D721Med (cell line): Measurements from ENCODE around the gene GNG2.
A peak's percentile ranks its signal among the peaks of the same experiment; 100 is the strongest.

ENCODE experiments used
- DNase-seq: peaks from one replicate; pipeline ENCODE4 v3.0.0; 2011; ENCODE audit warnings: low spot score; ENCODE audit not compliant: insufficient read length
- FAIRE-seq: peaks from 2 replicates; lab custom pipeline; 2011; peaks lifted over from hg19 to GRCh38; lab: Jason Lieb, UNC
- TF ChIP-seq, protein P1 (sequence below): IDR thresholded peaks from 2 replicates; pipeline ENCODE4 v1.5.1; 2012; ENCODE audit warnings: mild to moderate bottlenecking, control low read depth; ENCODE audit not compliant: insufficient read depth; ENCODE audit errors: missing control alignments

GNG2 gene

GRCh38 chr14:51877810-51878209, 17.4 kb downstream of the GNG2 start:
- TF ChIP-seq, protein P1, sequence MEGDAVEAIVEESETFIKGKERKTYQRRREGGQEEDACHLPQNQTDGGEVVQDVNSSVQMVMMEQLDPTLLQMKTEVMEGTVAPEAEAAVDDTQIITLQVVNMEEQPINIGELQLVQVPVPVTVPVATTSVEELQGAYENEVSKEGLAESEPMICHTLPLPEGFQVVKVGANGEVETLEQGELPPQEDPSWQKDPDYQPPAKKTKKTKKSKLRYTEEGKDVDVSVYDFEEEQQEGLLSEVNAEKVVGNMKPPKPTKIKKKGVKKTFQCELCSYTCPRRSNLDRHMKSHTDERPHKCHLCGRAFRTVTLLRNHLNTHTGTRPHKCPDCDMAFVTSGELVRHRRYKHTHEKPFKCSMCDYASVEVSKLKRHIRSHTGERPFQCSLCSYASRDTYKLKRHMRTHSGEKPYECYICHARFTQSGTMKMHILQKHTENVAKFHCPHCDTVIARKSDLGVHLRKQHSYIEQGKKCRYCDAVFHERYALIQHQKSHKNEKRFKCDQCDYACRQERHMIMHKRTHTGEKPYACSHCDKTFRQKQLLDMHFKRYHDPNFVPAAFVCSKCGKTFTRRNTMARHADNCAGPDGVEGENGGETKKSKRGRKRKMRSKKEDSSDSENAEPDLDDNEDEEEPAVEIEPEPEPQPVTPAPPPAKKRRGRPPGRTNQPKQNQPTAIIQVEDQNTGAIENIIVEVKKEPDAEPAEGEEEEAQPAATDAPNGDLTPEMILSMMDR, result no peak
- FAIRE-seq (peak; percentile 16), DNase-seq (no peak)

GRCh38 chr14:51879170-51879569, 18.8 kb downstream of the GNG2 start:
- FAIRE-seq (peak; percentile 48), DNase-seq (no peak)

GRCh38 chr14:51880835-51881580, 20.6 kb downstream of the GNG2 start:
- FAIRE-seq, result no peak
- TF ChIP-seq, protein P1, result no peak
- DNase-seq, result no peak

More at GRCh38 chr14:51879170-51879569, 18.8 kb downstream of the GNG2 start:
- TF ChIP-seq, protein P1, result no peak

DNA sequence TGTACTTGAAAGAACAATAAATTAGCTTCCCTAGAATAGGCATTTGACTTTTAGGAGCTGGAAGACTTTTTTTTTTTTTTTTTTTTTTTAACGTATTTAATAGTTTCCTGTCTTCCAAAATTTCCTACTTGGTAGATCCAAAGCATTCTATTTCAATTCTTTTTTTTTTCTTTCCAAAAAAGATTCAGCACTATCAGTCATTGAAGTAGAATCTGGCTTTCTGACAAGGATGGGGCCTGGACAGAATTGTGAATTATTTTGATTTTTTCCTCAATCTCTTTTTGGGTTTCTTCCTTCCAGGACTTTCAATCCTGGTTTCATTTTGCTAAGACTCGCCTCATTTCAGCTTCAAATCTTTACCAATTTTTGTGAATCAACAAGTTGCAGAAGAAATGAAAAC, 21.2 kb downstream of the GNG2 start:
- TF ChIP-seq, protein P1, result no peak
- FAIRE-seq (no peak), DNase-seq (no peak)

DNA sequence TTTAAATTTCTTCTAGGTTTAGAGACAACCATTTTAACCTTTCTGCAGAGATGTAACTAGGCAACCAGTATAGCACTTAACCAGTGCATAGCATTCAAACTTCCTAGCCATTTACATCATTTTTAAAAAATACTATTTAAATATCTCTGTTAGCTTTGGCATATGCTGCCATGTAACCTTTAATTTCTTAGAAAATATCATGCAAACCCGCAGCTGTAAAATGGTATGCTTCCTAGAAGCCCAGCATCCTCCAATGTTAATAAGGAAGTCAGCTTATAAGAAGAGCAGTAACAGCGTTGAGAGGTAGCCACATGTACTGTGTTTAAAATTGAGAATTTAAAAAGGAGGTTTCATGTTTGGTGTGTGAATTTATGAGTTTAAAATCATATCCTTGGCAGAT, 22.8 kb downstream of the GNG2 start:
- DNase-seq (no peak), FAIRE-seq (no peak)
- TF ChIP-seq, protein P1, result no peak

DNA sequence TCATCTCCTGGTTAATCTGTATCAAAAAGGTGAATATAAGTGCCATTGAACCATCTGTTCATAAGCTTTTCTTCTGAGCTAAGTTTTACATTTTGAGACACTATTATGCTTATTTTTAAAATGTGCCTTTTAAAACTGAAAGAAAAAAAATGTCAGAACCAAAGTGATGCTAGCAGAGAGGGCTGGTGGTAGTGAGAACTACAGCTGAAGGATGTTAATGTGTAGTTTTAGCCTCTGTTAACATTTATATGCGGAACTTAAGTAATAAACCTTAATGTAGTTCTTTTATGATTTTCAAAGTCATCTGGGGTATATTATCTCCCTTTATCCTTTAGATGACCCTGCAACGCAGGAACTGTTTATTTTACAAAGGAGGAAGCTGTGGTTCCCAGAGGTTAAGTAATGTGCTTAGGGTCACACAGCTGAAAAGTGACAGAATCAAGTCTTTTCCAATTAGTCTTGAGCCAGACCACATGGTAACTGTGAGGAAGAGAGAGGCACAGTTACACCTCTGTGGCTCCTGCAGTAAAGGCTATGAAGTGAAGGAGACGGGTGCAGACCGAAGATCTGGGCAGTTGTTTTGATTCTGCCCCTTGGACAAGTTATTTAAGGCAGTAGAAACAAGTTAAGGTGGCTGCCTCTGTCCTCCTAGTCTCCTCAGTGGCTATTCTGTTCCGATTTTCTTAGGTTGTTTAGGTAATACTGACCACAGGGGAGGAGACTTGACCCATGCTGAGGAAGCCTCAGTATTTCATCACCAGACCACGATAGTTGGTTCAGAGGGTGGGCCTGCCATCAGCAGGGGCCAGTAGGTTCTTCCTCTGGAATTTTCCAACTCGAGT, 23.9 kb downstream of the GNG2 start:
- TF ChIP-seq, protein P1, result no peak
- FAIRE-seq, result no peak
- DNase-seq, result no peak
